NCI-H2196 (cell line): ENCODE results near the gene TERB1.
A peak's percentile ranks its signal among the peaks of the same experiment; 100 is the strongest.

Experiments used
- DNase-seq: peaks from one replicate; lab custom pipeline; 2025; ENCODE audit not compliant: unreplicated experiment; lab: John Stamatoyannopoulos, UW

TERB1 gene, protein sequence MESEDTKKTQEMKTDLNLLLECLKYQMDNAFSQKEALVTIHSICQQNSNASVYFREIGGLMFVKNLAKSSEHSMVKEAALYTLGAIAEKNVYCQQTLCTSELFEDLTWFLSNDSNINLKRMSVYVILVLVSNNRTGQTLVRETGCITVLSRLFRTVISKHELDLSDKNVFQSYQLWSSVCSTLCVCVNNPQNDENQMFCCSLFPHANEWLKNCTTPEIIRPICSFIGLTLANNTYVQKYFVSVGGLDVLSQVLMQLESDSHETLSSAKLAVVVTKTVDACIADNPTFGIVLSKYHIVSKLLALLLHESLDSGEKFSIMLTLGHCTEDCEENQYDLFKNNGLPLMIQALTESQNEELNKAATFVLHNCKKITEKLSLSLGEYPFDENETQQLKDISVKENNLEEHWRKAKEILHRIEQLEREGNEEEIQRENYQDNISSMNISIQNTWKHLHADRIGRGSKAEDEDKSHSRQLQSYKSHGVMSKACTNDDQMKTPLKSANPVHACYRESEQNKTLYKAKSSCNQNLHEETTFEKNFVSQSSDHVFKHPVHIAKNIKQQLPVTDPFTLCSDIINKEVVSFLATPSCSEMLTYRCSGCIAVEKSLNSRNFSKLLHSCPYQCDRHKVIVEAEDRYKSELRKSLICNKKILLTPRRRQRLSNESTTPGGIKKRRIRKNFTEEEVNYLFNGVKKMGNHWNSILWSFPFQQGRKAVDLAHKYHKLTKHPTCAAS

DNA sequence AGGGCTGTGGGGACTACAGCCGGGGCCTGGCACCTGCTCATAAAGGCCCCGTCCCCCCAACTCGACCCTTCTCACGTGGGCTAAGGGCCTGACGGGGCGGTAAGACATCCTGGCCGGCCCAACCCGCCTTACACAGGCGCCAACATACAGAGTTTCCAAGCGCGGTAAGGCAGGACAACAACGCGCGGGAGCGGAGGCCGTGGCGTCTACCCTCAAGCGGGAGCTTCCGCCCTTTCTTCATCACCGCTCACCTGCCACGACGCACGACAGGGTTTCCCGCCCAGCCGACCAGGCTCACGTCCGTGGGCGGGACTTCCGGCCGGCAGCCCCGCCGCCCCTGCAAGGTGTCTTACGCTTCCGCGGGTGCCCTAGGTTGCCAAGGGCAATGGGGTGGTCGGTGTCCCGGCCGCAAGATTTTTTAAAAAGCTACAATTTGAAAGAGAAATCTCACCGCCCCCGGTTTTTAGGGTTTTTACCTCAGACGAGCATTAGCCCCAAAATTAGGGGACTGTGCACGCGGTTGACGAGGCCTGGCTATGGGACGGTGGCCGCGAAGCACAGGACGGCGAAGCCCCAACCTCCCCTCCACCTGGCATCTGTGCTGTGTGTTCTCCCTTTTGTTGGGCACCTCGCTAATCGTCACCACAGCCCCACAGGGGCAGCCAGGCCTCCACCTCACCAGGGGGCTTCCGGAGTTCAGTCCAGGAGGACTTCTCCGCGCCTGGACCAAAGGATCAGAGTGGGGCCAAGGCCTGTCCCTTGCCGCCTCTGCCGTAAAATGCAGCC is at the start of gene TERB1:
TSS of gene TERB1 (minus strand) at position 265 of the 786 bp plus-strand sequence. CDS start 4,786 bp downstream, outside the sequence.
- no peak for DNase-seq

DNA sequence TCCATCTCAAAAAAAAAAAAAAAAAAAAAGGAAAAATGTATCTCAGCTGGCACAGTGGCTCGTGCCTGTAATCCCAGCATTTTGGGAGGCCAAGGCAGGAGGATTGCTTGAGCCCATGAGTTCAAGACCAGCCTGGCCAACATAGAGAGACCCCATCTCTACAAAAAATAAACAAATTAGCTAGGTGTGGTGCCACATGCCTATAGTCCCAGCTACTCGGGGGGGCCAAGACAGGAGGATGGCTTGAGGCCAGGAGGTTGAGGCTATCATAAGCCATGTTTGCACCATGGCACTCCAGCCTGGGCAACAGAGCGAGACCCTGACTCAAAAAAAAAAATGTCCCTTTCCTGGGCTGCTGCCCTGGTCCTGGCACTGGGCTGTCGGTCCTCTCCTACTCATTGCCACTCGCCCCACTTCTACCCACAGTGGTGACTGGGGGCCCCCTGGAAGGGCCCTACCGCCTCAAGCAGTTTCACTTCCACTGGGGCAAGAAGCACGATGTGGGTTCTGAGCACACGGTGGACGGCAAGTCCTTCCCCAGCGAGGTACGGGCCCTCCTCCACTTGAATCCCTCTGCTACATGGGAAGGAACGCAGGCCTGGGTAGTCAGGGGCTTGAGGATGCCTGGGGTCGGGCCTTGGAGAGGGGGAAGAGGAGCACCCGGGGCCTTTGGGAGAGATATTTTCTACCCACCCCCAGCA is 48.9 kb upstream of the TERB1 start:
- no peak for DNase-seq

DNA sequence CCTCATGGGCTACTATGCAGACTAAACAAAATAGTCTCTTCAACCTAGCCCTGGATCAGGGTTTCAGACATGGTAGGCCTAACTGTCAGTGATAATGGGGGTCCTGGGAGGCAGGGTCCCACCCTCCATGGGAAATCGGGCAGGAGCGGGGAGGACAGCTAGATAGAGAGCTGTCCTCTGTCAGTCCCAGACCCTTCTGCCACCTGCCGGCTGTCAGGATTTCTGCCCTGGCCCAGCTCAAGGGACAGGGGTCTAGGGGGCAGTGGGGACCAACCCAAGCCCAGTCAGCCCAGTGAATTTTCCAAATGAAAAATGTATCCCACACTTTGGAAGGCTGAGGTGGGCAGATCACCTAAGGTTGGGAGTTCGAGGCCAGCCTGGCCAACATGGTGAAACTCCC is 48.2 kb upstream of the TERB1 start:
- DNase-seq, result no peak

DNA sequence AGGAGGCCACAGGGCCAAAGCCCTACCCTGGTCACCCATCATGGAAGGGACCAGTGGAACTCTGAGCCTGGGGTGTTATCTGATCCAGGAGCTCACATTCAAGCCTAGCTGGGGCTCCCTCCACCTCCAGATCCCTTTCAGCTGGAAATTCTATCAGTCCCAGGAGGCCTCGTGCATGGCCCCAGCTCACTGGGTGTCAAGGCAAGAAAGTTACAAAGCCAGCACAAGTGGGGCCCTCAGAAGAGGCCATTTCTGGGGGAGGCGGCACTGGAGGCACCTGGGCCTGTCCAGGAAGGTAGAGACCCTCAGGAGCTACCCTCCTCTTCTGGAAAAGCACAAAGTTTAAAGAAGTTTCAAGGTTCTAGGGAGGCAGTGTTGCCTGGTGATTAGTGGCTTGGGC is 47.6 kb upstream of the TERB1 start:
- DNase-seq, result no peak

DNA sequence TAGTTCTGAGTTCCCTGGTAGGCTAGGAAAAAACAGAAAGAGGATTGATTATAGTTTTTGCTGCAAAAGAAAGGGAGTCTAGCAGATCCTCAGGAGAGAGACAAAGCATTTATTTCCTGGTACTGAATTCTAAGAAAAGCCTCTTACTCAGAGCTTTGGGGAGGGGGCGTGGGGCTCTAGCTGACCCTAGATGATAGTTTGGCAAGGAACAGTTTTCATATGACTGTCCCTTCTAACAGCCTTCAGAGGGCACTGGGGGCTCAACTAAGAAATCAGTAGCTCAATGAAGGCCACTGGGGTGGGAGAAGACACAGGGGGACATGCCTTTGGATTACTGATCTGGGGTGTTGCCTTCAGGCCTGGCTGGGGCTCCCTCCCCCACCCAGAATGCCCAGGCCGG is 46.8 kb upstream of the TERB1 start:
- no peak for DNase-seq

DNA sequence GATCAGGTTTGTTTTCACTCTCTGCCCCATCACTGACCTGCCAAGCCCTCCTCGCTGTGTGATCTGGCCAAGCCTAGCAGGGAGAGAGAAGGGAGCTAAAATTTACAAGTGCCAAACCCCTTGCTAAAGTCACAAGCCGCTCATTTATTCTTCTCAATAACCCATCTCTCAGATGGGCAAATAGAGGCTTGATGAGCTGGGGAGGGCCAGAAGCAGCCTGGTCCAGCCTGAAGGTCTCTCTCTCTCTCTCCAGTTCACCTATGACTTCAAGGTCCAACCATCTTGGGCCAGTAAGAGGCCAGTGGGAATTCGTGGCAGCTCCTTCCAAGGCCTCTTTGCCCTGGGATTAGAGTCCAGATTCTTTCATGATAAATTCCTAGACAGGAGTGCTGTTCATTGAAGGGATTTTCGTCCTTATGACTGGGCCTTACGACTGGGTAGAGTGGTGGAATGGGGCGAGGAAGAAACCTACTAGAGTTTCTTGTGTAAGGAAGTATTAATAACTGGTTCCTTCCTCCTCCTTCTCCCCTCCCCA is 46.2 kb upstream of the TERB1 start:
- no peak for DNase-seq

DNA sequence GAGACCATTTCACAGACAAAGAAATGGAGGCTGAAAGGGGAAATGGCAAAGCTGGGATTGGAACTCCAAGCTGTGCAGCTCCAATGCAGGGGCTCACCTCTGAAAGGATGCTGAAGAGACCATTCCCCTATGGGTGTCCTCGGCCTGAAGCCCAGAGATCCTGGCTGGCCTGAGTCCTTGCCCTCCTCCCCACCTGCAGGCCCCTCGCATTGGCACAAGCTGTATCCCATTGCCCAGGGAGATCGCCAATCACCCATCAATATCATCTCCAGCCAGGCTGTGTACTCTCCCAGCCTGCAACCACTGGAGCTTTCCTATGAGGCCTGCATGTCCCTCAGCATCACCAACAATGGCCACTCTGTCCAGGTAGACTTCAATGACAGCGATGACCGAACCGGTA is 45.4 kb upstream of the TERB1 start:
- no peak for DNase-seq

DNA sequence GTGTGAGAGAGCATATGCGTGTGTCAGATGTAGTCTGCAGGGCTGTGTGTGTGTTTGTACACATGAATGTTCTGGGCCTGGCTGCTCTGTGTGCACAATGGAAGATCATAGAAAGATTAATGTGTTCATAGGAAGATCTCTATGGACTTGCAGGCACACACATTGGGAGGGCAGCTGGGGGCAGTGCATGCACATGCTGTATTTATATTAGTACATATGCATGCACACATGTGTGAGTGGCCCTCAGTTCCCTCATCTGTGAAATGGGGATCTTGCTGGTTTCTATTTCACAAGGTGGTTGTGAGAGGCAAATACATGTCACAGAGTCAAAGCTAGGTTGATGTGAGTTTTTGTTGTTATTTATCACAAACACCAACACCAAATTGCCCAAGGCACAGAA is 44.9 kb upstream of the TERB1 start:
- no peak for DNase-seq

DNA sequence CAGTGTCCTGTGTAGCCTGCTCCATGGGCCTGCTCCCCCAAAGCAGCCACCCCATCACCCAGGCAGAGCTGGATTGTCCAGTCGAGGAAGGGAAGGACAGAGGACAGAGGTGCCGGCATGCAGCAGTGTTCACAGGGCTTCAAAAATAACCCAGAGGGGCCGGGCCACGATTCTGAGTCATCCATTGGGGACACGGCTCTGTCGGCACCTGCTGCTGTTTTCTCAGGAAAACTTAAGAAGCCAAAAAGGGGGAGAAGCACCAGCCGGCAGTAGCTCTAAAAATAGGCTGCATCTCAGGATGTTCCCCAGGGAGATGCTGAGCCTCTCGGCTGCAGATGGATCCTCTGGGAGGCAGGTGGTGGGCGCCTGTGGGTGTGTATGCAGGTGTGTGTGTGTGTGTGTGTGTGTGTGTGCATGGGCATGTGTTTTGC is 44.4 kb upstream of the TERB1 start:
- DNase-seq, result no peak

DNA sequence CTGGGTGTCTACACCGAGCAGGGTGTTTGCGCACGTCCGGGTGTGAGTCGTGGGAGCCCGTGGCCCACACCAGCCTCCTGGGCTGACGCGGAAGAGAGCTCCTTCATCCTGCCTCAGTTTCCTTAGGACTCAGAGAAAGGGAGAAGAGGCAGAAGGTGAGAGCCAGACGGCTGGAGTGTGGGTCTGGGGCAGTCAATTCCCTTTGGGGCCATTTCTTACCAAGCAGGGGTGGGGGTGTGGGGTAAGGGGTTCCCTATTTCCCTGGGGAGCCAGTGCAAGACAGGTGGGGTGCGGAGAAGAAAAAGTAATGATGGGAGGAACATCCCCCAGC is 43.7 kb upstream of the TERB1 start:
- DNase-seq, result no peak

DNA sequence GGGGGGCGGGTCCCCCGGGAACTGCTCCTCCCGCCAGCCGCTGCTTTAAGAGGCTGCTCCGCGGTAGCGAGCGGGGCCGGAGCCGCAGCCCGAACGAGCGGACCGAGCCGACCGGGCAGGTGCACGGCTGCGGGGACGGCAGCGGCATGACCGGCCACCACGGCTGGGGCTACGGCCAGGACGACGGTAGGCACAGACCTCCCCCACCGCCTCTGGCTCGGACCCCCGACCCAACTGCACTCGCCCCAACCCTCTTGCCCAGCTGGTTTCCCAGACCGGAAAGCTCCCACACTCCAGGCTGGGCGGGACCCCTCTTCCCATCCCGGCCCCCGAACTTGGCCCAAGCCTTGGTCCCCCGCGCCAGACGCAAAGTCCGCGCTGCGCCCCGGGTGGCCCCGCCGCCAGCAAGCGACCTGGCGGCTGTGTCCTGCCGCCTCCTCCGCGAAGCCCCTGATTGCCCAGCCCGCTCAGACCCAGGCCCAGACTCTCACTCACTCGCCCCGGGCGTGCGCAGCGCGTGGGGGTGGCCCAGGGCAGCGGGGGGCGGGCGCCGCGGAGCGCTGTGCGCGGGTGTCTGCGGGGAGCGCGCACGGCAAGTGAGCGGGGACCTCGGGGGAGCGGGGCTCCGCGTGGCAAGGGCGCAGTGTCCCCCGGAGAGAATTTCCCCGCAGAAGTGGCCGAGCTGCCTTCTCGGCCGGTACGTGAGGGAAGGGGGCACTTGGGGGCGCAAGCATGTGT is 43.1 kb upstream of the TERB1 start, which contains the start of gene CA7:
TSS of gene CA7 (plus strand) at position 73 of the 738 bp plus-strand sequence. CDS start at position 147, 74 bp downstream.
- no peak for DNase-seq

DNA sequence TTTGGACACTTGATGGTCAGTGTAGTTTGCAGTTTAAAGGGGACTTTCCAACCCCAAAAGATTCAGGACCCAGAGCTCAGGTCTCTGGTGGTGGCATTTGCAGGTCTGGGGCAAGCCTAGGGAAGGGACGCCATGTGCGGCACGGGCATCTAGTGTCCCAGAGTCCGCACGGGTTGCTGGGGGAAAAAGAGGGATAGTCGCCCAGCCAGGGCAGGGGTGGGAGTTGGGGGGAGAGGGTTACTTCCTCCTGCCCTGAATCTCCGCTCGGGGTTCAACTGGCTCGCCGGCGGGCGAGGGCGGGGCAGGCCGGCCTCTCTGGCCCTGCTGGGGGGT is 42.6 kb upstream of the TERB1 start:
- no peak for DNase-seq

DNA sequence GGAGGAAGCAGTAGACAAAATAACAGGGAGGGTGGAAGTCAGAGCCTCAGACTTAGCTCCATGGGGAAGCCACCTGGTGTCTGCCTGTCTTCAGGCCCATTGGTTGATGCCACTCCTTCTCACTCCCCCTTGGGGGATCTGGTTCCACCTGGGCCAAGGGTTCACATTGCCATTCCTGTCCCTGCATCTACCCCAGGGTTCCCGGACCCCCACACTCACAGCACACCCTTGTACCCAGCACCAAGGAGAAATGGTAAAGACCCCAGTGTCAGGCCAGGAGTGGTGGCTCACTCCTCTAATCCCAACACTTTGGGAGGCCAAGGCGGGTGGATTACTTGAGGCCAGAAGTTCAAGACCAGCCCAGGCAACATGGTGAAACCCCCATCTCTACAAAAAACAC is 41.8 kb upstream of the TERB1 start:
- no peak for DNase-seq

DNA sequence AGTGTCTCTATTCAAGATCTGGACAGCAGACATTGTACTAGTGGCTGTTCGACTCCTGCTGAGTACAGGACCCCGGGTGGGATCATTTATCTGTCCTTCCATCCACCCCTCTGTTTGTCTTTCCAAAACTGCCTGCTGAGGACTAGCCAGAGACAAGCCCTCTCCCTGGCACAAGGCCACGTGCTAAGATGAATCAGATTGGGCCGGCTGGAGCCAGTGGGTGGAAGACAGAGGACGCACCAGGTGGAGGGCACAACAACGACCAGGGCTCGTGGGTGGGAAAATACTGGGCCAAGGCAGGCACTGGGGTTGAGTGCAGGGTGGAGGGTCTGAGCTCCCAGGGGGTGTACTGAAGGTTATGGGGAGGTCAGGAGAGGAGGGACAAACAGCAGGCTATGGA is 41.4 kb upstream of the TERB1 start:
- peak; percentile 7 for DNase-seq

DNA sequence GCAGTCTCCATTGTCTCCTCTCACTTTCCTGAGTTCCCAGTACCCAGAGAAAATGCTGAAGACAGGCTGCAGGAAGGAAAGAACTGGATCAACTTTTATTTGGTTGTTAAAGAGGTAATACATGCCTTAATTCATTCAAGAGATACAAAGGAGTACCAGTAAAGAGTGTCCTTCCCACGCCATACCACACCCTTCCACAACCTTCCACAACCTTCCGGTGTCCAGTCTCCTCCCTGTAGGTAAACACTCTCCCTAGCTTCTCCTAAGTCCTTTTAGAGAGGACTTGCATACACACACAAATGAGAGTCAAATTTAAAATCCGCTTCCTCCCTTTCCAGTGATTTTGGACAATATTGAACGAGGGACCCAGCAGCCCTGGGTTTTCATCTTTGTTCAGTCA is 40.0 kb upstream of the TERB1 start:
- DNase-seq, result no peak

DNA sequence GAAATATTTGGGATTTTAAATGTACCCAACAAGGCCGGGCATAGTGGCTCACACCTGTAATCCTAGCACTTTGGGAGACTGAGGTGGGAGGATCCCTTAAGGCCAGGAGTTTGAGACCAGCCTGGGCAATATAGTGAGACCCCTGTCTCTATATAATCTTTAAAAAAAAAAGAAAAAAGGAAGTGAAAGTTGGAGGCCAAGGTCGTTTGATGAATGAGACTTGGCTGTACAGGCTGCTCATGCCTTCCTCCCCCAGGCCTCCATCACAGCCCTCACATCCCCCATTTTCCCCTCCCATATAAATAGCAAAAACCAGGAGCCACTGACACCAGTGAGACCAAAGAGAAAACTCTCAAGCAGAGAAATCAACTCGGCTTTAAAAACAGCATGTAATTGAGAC is 39.5 kb upstream of the TERB1 start:
- no peak for DNase-seq

DNA sequence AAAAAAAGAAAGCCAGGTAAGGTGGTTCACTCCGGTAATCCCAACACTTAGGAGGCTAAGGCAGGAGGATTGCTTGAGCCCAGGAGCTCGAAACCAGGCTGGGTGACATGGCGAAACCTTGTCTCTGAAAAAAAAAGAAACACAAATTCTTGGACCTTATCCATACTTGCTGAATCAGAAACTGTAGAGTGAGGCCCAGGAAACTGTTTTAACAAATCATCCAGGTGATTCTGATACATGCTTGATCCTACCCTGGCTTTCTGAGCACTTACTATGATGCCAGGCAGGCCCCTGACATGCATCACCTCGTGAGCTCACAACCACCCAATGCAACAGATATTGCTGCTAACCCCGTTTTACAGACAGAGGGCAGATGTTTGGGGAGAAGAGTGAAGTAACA is 33.4 kb upstream of the TERB1 start:
- DNase-seq, result no peak

DNA sequence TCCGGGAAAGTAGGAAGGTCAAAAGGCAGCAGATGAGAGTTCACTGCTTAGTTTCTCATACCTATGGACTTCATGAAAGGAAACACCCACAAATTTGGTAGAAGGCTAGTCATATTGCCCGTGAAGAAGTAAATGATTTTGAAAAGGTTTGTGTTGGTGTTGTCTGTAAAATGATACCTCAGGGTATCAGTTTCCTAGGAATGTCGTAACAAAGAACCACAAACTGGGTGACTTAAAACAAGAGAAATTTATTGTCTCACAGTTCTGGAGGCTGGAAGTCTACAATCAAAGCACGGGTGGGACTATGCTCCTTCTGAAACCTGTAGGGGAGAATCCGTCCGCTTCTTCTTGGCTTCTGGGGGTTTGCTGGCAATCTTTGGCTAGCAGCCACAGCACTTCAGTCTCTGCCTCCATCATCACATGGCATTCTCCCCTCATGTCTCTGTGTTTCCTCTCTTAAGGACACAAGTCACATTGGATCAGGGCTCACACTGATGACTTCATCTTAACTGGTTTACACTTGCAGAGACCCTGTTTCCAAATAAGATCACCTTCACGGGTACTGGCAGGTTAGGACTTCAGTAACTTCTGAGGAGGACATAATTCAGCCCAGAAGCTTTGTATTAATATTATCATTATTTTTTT is 31.4 kb upstream of the TERB1 start:
- no peak for DNase-seq

DNA sequence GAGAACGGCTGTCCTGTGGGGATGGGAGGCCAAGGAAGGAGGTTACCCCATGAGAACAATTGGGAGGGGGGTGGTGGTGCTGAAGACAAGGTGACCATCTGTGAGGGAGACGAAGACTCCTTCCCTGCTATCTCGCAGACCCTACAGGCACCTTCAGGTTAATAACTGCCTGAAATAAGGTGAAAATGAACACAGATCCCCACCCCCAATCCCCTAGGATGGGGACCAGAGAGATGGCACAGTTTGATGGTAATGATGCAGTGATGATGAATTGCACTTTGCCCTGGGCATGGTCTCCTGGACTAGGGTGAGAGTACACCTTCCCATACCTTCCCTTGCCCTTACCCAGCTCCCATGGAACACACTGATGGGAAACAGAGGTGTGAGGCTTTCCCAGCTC is 30.8 kb upstream of the TERB1 start:
- no peak for DNase-seq
